GM15510 (cell line): ENCODE data around the gene C13orf46.

Experiments used
- POLR2A ChIP-seq: IDR thresholded peaks from 3 replicates; pipeline ENCODE4 v1.6.1; 2011; ENCODE audit warnings: borderline replicate concordance; ENCODE audit not compliant: insufficient read length; ENCODE audit errors: extremely low read depth

C13orf46 gene

DNA sequence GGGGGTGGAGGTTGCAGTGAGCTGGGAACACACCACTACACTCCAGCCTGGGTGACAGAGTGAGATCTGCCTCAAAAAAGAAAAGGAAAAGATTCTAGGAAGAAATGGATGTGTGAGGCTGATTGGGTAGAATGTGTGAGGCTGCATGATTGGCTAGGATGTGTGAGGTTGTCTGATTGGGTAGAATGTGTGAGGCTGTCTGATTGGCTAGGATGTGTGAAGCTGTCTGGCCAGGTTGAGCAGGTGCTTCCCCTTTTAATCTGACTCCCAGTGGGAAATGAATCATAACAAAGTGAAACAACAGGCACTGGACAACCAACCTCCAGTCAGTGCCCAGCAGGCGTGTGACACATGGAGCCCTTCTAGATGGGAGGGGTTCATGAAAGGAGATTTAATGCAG, 14.7 kb downstream of the C13orf46 start:
- TF ChIP-seq POLR2A = no peak

DNA sequence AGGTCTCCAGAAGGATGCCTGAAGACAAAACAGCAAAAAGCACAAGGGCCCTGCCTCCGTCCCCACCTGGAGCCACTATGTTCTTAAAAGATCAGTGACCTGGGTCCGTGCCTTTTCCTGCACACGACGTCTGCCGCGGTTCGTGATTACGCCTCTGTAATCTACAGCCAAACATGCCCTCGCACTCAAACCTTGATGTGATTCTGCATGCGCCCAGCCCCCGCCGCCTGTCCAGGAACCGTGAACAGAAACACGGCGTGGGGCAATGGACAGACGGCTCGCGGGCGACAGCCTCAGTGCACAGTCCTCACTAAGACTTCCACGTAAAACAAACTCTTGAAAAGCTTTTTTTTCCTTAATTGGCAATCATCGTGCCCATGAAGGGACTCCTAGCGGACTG, 15.5 kb downstream of the C13orf46 start:
- TF ChIP-seq POLR2A = no peak

DNA sequence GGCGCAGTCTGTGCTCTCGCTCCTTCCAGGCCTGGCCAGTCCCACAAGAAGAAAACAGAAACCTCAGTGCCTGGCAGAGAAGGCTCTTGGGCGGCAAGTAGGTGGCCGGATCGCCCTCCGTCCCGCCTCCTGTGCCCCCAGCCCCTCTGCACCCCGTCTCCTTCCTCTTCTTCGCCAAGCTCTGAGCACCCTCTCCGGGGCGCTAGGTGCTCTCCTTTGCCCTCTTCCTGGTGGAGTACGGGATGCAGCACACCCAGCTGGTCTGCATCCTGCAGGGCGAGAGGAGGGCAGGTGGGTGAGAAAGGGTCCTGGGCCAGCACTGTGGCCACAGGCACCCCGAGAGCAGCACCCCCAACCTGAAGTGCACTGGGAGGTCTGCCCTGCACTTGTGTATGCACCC, 17.3 kb downstream of the C13orf46 start:
- TF ChIP-seq POLR2A = no peak

DNA sequence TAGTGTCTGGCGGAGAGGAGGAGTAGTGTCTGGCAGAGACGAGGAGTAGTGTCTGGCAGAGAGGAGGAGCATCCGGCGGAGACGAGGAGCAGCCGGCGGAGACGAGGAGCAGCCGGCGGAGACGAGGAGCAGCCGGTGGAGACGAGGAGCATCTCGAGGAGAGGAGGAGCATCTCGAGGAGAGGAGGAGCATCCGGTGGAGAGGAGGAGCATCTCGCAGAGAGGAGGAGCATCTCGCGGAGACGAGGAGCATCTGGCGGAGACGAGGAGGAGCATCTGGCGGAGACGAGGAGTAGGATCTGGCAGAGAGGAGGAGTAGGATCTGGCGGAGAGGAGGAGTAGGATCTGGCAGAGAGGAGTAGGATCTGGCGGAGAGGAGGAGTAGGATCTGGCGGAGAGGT, 18.2 kb downstream of the C13orf46 start:
- no peak for TF ChIP-seq POLR2A

DNA sequence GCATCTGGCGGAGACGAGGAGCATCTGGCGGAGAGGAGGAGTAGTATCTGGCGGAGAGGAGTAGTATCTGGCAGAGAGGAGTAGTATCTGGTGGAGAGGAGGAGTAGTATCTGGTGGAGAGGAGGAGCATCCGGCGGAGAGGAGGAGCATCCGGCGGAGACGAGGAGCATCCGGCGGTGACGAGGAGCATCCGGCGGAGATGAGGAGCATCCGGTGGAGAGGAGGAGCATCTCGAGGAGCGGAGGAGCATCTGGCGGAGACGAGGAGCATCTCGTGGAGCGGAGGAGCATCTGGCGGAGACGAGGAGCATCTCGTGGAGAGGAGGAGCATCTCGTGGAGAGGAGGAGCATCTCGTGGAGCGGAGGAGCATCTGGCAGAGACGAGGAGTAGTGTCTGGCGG, 18.6 kb downstream of the C13orf46 start:
- no peak for TF ChIP-seq POLR2A

DNA sequence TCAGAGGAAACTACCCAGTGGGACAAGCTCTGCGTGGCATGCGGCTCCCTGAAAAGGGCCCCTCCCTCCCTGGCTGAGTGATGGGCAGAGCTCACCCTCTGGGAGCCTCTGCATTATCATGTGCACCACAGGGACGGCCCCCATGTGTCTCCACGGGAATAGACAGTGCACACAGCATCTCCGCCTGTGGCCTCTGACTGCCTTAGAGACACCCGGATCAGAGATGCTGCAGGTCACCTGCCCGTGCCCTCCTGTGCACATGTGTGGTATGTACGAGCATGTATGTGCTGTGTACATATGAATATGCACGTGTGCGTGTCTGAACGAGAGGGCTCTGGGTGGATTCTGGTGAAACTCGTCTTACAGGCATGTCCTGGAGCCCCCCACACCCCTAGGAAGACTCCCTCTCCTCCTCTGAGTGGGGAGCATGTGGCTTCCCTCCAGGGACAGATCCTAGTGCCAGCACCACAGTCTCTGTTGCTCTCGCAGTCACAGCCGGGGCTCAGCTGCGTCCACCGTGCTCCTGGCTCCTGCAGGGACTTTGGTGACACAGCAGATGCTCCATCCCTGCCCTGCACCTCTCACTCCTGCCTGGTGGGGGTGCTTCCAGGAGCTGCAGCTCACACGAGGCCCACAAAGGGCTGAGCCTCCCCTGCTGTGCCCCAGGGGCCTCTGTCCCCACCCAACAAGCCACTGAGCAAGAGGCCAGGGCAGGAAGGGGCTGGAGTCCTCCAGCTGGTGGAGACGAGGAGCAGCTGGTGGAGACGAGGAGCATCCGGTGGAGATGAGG, 19.6 kb downstream of the C13orf46 start:
- TF ChIP-seq POLR2A = no peak

DNA sequence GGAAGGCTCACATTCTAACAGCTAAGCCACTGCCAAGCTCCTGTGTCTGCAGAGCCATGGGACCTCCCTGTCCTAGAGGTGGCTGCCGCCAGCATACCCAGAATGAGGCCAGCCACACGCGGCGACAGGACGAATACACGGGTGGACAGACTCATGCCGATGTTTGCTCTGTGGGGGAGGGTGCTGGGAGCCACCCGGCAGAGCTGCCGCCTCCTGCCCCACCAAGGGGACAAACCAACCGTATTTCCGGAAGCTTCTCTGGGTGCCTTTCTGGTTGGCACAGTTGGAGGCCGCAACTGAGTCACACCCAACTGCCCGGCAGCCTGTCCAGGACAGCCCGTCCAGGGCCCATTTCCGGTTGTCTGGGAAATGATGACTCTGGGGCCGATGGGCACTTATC, 20.3 kb downstream of the C13orf46 start:
- no peak for TF ChIP-seq POLR2A

DNA sequence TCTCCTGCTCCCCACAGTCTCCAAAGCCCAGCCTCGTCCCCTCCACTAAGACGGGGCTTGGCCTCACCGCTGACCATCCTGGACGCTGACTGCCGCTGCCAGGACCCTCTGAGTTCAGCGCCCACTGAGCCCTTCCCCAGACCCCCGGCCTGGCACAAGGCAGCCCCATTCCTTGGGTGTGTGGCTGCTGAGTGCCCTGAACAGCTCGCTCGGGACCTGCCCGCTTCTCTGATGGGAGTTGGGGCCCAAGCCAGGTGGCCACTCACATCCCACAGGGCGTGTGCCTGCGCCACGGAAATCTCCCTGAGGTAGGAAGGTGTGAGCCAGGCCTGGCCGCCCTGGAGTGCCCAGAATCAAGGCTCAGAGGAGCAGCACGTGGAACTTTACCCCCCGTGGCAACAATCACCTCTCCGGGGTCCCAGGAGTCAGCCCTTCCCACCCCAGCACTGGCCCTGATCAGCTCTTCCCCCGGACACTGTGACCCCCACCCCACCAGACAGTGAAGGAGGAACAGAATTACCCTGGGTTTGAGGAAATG, 20.8 kb downstream of the C13orf46 start:
- no peak for TF ChIP-seq POLR2A

DNA sequence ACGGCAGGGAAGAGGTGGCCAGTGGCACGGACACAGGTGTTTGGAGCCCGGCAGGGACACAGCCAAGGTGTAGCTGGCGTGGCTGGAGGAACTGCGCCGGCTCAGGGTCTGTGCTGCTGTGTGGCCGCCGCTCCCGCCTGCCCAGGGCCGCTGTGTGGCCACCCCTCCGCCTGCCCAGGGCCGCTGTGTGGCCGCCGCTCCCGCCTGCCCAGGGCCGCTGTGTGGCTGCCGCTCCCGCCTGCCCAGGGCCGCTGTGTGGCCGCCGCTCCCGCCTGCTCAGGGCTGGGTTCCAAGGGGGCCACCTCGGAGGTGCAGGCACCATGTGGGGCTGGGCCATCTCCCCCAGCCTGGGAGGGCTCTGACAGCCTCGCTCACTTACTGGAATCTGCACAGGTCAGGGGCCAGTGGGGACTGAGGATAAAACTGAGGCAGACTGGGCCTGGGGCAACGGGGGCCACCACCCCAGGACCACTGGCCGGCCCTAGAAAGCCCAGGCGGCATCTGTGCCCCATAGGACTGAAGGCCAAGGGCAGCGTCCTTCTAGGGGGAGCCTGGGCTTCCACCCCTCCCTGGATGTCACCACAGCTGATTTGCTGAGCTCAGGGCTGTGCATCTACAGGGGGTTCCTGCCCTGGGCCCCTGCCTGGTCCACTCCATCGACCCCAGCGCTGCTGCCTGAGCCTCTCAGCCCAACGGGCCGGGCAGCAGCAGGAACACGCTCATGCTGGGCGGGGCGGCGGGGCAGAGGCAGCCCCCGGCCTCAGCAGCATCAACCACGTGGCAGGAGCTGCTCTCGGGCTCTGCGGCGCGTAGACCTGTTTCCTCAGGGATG, 21.5 kb downstream of the C13orf46 start:
- no peak for TF ChIP-seq POLR2A

DNA sequence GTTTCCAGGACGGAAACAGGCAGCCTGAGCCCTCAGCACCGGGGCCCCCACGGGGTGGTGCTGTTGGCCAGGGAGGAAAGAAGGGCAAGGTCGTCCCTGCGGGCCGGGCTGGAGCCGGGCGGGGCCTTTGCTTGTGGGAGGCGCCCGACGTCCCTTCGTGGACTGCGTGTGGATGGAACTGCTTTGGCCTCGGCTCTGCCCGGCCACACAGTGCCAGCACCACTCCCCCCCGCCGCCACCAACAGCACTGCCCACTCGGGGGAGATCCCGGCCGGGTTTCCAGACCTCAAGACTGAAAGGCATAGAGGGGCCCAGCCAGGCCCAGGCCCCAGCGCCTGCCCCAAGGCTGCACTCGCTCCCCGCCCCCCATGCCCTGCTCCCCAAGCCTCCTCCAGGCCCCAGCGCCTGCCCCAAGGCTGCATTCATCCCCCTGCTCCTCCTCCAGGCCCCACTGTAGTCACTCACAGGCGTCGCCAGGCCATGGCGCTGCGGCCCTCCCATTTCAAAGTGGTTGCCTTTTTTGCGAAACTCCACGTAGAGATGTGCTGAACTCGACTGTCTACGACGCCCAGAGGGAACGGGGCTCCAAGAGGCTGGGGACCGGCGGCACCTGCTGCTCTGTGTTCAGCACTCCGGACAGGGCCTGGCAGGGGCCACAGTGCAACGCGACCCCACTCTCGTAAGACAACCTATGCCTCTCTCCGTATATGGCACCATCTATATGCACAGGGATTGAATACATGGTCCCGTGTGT, 22.5 kb downstream of the C13orf46 start:
- no peak for TF ChIP-seq POLR2A

DNA sequence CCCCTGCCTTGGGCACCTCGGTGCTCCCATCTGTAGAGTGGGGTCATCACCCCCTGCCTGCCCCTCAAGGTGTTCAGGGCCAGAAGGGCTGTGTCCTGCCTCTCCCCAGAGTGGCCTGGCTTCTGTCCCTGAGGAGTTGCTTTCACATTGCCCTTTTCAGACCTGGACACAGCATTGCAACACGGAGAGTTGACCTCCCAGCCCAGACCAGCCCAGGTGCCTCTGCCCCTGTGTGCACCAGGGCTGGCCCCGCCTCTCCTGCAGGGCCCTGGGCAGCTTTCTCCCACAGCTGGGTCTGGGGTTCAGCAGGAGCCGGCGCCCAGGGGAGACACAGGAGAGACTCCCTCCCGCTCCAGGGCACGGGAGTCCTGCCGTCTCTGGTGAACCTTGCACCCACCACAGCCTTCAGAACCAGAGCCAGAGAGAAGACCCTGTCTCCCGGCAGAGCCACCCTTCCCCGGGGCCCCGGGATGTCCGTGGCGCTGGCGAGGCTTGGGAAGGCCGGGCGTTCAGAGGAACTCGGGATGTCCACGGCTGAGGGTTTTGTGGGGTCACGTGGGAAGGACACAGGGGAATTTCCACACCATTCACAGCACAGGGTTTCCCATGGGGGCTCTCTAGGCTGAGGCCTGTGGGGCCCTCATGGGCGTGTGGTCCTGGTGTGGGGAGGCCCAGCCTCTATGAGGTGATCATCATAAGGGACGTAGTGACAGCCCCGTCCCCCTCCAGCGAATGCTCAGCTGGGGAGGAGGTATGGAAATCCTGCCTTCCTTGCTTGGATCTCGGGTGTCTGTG, 23.2 kb downstream of the C13orf46 start:
- no peak for TF ChIP-seq POLR2A

DNA sequence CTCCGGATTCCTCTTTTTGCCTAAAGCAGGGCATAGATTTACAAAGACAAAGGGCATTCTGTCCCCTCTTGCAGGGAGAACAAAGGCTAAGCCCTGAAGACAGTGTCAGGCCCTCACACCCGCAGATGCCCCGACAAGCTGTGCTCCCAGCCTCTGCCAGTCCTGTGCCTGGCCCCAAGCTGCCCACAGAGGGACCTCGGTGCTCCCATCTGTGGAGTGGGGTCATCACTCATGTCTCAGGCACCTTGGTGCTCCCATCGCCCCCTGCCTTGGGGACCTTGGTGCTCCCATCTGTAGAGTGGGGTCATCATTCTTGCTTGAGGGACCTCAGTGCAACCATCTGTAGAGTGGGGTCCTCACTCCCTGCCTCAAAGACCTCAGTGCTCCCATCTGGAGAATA, 24.3 kb downstream of the C13orf46 start:
- TF ChIP-seq POLR2A = no peak

DNA sequence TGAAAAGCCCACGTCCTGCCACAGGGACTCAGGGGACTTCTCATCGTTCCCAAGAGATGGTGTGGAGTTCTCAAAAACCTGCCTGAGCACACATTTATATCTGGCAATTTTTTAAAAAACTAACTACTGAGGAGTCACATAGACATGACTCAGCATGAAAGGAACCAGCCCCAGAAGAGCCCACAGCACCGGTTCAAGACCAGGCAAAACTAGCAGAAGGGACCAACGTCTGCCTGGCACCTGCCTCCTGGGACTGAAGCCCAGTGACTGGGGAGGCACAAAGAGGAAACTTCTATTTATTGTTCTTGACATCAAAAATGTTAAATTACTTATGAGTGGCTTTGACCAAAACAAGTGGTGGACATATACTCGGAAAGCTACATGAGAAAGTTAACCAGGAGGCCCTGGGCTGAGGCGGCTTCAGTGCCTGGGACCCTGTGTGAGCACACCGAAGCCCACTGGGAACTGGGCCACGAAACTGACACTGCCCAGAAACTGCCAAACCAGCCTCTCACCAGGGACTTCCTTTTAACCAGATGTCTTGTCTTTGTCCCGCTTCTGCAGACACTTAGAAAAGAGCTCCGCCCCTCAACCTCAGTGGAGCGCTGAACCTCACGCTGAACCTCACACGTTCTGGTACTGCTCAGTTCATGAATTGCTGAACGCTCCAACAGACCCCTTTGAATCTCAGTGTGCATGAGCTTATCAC, 25.7 kb downstream of the C13orf46 start:
- no peak for TF ChIP-seq POLR2A

DNA sequence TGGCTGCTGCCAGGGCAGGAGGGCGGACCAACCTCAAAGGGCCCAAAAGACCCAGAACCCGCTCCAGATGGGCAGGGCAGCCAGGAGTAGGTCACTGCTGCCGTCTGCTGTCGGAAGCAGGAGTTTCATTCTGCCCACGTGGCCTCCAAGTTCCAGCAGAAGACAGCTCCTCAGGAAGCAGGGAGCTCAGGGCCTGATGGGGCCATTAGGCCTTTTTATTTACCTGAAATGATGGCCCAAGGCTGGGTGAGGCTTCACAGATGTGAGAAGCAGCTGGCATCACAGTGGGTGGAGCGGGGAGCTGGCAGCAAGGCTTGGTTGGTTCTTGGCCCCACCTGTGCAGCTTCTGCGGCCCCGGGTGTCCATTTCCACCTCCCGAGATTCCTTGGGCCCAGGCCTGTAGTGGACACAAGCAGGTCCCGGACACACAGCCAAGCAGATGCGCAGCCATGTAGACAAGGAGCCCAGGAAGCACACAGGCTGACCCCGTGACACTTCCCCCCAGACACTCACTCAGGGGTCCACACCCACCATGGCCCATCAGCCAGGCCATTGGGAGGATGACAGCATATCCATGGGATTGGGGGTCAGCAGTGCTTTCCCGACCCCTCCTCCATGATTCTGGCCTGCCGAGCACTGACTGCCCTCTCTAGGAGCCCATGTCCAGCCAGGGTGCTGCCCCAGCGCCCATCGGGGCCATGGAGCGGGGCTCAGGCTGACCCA, 26.4 kb downstream of the C13orf46 start:
- TF ChIP-seq POLR2A = no peak
